HL-60 (cell line): Measurements from ENCODE around the gene PTPN13.

ENCODE experiments used
- CTCF ChIP-seq: IDR thresholded peaks from one replicate; pipeline ENCODE4 v1.5.1; 2011; ENCODE audit warnings: low read length, control low read depth, inconsistent platforms; ENCODE audit not compliant: insufficient read depth
- GABPA ChIP-seq: IDR thresholded peaks from 2 replicates; pipeline ENCODE4 v1.6.1; 2012; ENCODE audit warnings: low read depth
- POLR2AphosphoS5 ChIP-seq: IDR thresholded peaks from 2 replicates; pipeline ENCODE4 v1.6.1; 2012; ENCODE audit warnings: low read depth
- SPI1 ChIP-seq: IDR thresholded peaks from 2 replicates; pipeline ENCODE4 v1.6.1; 2012; ENCODE audit warnings: low read depth, mild to moderate bottlenecking, borderline replicate concordance
- TF ChIP-seq, protein P1 (sequence below): IDR thresholded peaks from 2 replicates; pipeline ENCODE4 v1.6.1; 2012; ENCODE audit warnings: low read depth; ENCODE audit not compliant: insufficient replicate concordance

DNA sequence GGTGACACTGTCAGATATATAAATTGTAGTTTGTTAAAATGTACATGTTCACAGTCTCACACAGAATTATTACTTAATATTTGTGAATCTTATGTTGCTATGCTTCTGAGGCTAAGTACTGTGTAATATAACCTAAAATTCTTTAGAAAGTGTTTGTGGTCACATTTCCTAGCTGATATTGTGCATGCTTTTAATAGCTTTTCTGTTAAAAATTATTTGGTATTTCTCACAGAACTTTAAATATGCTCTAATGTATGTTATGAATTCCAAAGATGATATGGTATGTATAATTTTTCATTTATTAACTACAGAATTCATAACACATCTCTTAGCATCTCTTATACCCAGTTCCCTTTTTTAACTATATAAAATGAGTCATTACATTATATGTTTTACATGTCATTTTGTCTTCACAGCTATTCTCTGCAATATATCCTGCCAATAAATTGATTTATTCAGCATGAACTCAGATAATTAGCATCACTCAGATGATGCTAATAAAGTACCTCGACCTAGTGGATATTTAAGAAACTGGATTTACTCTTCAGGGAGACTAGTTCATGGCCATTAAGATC is 9.3 kb downstream of the PTPN13 start:
- TF ChIP-seq, protein P1, sequence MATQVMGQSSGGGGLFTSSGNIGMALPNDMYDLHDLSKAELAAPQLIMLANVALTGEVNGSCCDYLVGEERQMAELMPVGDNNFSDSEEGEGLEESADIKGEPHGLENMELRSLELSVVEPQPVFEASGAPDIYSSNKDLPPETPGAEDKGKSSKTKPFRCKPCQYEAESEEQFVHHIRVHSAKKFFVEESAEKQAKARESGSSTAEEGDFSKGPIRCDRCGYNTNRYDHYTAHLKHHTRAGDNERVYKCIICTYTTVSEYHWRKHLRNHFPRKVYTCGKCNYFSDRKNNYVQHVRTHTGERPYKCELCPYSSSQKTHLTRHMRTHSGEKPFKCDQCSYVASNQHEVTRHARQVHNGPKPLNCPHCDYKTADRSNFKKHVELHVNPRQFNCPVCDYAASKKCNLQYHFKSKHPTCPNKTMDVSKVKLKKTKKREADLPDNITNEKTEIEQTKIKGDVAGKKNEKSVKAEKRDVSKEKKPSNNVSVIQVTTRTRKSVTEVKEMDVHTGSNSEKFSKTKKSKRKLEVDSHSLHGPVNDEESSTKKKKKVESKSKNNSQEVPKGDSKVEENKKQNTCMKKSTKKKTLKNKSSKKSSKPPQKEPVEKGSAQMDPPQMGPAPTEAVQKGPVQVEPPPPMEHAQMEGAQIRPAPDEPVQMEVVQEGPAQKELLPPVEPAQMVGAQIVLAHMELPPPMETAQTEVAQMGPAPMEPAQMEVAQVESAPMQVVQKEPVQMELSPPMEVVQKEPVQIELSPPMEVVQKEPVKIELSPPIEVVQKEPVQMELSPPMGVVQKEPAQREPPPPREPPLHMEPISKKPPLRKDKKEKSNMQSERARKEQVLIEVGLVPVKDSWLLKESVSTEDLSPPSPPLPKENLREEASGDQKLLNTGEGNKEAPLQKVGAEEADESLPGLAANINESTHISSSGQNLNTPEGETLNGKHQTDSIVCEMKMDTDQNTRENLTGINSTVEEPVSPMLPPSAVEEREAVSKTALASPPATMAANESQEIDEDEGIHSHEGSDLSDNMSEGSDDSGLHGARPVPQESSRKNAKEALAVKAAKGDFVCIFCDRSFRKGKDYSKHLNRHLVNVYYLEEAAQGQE, result no peak
- no peak for TF ChIP-seq CTCF
- TF ChIP-seq POLR2AphosphoS5, result no peak
- no peak for TF ChIP-seq GABPA
- no peak for TF ChIP-seq SPI1
